ENCODE measurements around the gene CLIP3. TPM values are rescaled to one million over a fixed set of nuclear protein-coding genes. Genes with fewer than 3 reads are reported as not detected.

The CLIP3 gene
- total RNA-seq, 1 experiment from 2014 or later, result 1.5 TPM

DNA sequence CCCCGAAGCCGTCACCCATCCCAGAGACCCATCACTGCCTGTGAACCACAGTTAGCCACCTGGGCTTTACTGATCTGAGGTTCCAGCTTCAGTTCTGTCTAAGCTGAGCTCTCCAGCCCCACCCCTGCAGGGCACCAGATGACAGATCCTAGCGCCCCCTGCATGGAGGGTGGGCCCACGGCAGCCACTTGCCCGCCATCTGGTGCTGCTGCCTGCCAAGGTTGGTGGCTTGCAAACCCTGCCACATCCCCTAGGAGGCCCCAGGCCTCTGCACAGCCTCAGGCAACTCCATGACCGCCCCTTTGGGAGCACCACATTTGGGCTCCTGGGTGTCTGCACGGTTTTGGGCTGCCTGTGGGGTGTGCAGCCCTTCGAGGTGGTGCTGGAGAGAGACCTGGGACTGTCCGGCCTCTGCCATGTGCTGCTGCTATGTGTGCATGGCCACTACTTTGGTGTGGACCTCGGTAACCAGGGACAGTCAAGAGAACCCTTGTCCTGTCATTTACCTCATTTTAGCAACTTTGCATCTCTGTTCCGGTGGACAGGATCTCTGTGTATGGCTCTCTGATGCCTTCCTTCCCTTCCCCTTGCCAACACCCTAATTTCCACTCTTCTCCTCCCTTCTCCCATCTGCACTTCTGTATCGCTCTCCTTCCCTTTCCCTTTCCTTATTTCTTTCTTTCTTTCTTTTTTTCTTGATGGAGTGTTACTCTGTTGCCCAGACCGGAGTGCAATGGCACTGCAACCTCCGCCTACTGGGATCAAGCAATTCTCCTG is 55.0 kb downstream of the CLIP3 start:
- Histone ChIP-seq H3K4me3 (replicated peaks in 1 of 2; ENCODE audit: low read depth in 1 of 2, low read length in 2 of 2) (no peak overlapping the region), H3K27ac (ENCODE audit: low read depth, low read length) (no peak overlapping the region), H3K9me2 (ENCODE audit: insufficient read depth) (no peaks in the 10 kb centered on the region), H2AFZ (ENCODE audit: low read depth, low read length, poor library complexity, severe bottlenecking) (no peak overlapping the region), H3K9ac (ENCODE audit: low read length) (no peak overlapping the region), H3K79me2 (ENCODE audit: insufficient read depth, low read length) (no peaks in the 10 kb centered on the region), H3K27me3 (ENCODE audit: insufficient read depth, low read length) (peaks cover under 1% of the 10 kb centered on the region; the same call in 1 of the 2 replicates), H3K4me2 (ENCODE audit: low read length) (no peak overlapping the region), H4K20me1 (ENCODE audit: insufficient read depth) (no peaks in the 10 kb centered on the region), H3K9me3 (ENCODE audit: control insufficient read depth in 1 of 2, insufficient read depth in 1 of 2, low read depth in 1 of 2, low read length in 2 of 2) (no peaks in the 10 kb centered on the region), H3K36me3 (ENCODE audit: control insufficient read depth in 1 of 2, insufficient read depth in 2 of 2, low read length in 2 of 2) (no peaks in the 10 kb centered on the region), H3K4me1 (ENCODE audit: control insufficient read depth in 1 of 2, insufficient read depth in 2 of 2, low read length in 2 of 2) (no peaks in the 10 kb centered on the region)
- no TSS peak for BruUV-seq (replicated peaks)
- DNase-seq (ENCODE audit: low read depth, low spot score) (peak; percentile 45), ATAC-seq (peak; percentile 97)
- ChIA-PET CTCF (no interaction called here), RAD21 (ENCODE audit: low non-redundant PET in 1 of 2, low total read pairs in 2 of 2, uncharacterized antibody in 2 of 2, unreplicated experiment in 2 of 2) (interaction anchor here in 1 of 2 experiments (0.6 kb wide), 1 partner anchor 26 kb away, joined by 3 read pairs; no protein-coding TSS in a partner anchor), POLR2A (interaction anchor here (1.1 kb wide), 1 partner anchor 12 kb away, joined by 3 read pairs; no protein-coding TSS in a partner anchor)
- TF ChIP-seq ZNF274 (IDR thresholded peaks at IDR 0.05; ENCODE audit: low read depth, low read length) (no peak), SP1 (IDR thresholded peaks at IDR 0.05; ENCODE audit: low read depth) (no peak), RAD21 (IDR thresholded peaks at IDR 0.05; ENCODE audit: low read depth) (peak; percentile 53), SRF (IDR thresholded peaks at IDR 0.05; ENCODE audit: low read depth) (no peak), FOSL1 (IDR thresholded peaks at IDR 0.05; ENCODE audit: low read depth) (no peak), EZH2phosphoT487 (IDR thresholded peaks at IDR 0.05; ENCODE audit: borderline replicate concordance) (no peak), TCF7L2 (IDR thresholded peaks at IDR 0.05; ENCODE audit: borderline replicate concordance, extremely low read depth, insufficient read depth, insufficient read length) (no peak), CBX3 (IDR thresholded peaks at IDR 0.05; ENCODE audit: low read depth) (no peak), ZFX (IDR thresholded peaks at IDR 0.05) (no peak), EZH2 (IDR thresholded peaks at IDR 0.05) (no peak)
- TF ChIP-seq, protein P1, sequence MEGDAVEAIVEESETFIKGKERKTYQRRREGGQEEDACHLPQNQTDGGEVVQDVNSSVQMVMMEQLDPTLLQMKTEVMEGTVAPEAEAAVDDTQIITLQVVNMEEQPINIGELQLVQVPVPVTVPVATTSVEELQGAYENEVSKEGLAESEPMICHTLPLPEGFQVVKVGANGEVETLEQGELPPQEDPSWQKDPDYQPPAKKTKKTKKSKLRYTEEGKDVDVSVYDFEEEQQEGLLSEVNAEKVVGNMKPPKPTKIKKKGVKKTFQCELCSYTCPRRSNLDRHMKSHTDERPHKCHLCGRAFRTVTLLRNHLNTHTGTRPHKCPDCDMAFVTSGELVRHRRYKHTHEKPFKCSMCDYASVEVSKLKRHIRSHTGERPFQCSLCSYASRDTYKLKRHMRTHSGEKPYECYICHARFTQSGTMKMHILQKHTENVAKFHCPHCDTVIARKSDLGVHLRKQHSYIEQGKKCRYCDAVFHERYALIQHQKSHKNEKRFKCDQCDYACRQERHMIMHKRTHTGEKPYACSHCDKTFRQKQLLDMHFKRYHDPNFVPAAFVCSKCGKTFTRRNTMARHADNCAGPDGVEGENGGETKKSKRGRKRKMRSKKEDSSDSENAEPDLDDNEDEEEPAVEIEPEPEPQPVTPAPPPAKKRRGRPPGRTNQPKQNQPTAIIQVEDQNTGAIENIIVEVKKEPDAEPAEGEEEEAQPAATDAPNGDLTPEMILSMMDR (IDR thresholded peaks at IDR 0.05 in 2 of 3, conservative IDR thresholded peaks at IDR 0.05 in 1 of 3; ENCODE audit: borderline replicate concordance in 1 of 3, insufficient read depth in 1 of 3, low read depth in 2 of 3, low read length in 2 of 3), result peak; percentile 66 to 70 (median 70); a peak in 5 of 6 replicates
- TF ChIP-seq, protein P2, sequence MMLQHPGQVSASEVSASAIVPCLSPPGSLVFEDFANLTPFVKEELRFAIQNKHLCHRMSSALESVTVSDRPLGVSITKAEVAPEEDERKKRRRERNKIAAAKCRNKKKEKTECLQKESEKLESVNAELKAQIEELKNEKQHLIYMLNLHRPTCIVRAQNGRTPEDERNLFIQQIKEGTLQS (IDR thresholded peaks at IDR 0.05), result no peak
- TF ChIP-seq, protein P3, sequence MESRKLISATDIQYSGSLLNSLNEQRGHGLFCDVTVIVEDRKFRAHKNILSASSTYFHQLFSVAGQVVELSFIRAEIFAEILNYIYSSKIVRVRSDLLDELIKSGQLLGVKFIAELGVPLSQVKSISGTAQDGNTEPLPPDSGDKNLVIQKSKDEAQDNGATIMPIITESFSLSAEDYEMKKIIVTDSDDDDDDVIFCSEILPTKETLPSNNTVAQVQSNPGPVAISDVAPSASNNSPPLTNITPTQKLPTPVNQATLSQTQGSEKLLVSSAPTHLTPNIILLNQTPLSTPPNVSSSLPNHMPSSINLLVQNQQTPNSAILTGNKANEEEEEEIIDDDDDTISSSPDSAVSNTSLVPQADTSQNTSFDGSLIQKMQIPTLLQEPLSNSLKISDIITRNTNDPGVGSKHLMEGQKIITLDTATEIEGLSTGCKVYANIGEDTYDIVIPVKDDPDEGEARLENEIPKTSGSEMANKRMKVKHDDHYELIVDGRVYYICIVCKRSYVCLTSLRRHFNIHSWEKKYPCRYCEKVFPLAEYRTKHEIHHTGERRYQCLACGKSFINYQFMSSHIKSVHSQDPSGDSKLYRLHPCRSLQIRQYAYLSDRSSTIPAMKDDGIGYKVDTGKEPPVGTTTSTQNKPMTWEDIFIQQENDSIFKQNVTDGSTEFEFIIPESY (IDR thresholded peaks at IDR 0.05; ENCODE audit: extremely low read depth, insufficient replicate concordance, low read length), result no peak
- intact Hi-C loops (cut with micrococcal nuclease), result loop anchor here (5.0 kb wide), 1 partner anchor 95 kb away; no protein-coding TSS in a partner anchor

Measured in HCT116 (cell line).